ENCODE data around the gene CDK19.

GRCh38 chr6:110748453-110748852, 66.8 kb downstream of the CDK19 start:
- TF ChIP-seq, protein P1, sequence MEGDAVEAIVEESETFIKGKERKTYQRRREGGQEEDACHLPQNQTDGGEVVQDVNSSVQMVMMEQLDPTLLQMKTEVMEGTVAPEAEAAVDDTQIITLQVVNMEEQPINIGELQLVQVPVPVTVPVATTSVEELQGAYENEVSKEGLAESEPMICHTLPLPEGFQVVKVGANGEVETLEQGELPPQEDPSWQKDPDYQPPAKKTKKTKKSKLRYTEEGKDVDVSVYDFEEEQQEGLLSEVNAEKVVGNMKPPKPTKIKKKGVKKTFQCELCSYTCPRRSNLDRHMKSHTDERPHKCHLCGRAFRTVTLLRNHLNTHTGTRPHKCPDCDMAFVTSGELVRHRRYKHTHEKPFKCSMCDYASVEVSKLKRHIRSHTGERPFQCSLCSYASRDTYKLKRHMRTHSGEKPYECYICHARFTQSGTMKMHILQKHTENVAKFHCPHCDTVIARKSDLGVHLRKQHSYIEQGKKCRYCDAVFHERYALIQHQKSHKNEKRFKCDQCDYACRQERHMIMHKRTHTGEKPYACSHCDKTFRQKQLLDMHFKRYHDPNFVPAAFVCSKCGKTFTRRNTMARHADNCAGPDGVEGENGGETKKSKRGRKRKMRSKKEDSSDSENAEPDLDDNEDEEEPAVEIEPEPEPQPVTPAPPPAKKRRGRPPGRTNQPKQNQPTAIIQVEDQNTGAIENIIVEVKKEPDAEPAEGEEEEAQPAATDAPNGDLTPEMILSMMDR (IDR thresholded peaks at IDR 0.05): no peak
- no peak for TF ChIP-seq POLR2A (IDR thresholded peaks at IDR 0.05)
